ENCODE results near the gene DIPK1C.
"Not testable (repeated sequence)": the region's sequence is repeated elsewhere in the genome, so short reads cannot be mapped to it uniquely, and the experiment has no call there.

The DIPK1C gene

DNA sequence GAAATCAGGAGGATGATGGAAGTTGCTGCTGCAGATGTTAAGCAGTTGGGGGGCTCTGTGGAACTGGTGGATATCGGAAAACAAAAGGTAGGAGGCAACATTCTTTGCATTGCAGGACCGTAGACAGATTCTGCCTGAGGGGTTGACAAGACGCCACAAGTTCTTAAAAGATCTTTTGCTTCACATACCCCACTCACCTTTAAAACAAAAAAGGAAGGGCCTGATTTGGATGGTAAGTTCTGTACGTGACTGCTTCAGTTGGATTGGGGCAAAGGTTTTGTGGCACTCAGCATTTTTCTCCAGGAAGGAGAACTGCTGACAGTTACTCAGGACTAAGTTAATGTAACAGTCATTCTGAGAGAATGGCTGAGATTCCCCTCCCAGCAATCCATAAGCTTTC is 44.3 kb upstream of the DIPK1C start:
- Histone ChIP-seq H3K27me3 (ENCODE audit: insufficient read depth, low read depth) (no peaks in the 10 kb centered on the region), H3K4me3 (IDR thresholded peaks at IDR 0.05; ENCODE audit: insufficient read depth, low read depth, low read length) (no peak overlapping the region), H2AFZ (ENCODE audit: low read depth) (no peak overlapping the region), H3K4me2 (peak overlapping the region; percentile 70), H3K27ac (peak overlapping the region; percentile 78), H3K36me3 (ENCODE audit: insufficient read depth) (peaks cover 38% of the 10 kb centered on the region; the same call in 1 of the 2 replicates), H3K79me2 (ENCODE audit: insufficient read depth, low read depth) (peaks cover 89% of the 10 kb centered on the region), H4K20me1 (ENCODE audit: insufficient read depth) (no peaks in the 10 kb centered on the region), H3K9ac (peak overlapping the region; percentile 70), H3K4me1 (ENCODE audit: low read depth, poor library complexity, severe bottlenecking) (peaks cover 57% of the 10 kb centered on the region)
- TF ChIP-seq, protein P1, sequence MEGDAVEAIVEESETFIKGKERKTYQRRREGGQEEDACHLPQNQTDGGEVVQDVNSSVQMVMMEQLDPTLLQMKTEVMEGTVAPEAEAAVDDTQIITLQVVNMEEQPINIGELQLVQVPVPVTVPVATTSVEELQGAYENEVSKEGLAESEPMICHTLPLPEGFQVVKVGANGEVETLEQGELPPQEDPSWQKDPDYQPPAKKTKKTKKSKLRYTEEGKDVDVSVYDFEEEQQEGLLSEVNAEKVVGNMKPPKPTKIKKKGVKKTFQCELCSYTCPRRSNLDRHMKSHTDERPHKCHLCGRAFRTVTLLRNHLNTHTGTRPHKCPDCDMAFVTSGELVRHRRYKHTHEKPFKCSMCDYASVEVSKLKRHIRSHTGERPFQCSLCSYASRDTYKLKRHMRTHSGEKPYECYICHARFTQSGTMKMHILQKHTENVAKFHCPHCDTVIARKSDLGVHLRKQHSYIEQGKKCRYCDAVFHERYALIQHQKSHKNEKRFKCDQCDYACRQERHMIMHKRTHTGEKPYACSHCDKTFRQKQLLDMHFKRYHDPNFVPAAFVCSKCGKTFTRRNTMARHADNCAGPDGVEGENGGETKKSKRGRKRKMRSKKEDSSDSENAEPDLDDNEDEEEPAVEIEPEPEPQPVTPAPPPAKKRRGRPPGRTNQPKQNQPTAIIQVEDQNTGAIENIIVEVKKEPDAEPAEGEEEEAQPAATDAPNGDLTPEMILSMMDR (conservative IDR thresholded peaks at IDR 0.05; ENCODE audit: low read depth, low read length), result no peak

- Histone ChIP-seq H3K4me2 (peak overlapping the region; percentile 70), H3K79me2 (ENCODE audit: insufficient read depth, low read depth) (peaks cover 86% of the 10 kb centered on the region), H3K4me1 (ENCODE audit: low read depth, poor library complexity, severe bottlenecking) (peaks cover 56% of the 10 kb centered on the region), H3K27ac (peak overlapping the region; percentile 78), H3K9ac (peak overlapping the region; percentile 70), H3K36me3 (ENCODE audit: insufficient read depth) (peaks cover 34% of the 10 kb centered on the region; the same call in 1 of the 2 replicates)
- not testable (repeated sequence) for H3K27me3 ChIP-seq (ENCODE audit: insufficient read depth, low read depth); H4K20me1 ChIP-seq (ENCODE audit: insufficient read depth); H2AFZ ChIP-seq (ENCODE audit: low read depth); H3K4me3 ChIP-seq (IDR thresholded peaks at IDR 0.05; ENCODE audit: insufficient read depth, low read depth, low read length)
Measured at GRCh38 chr18:74500774-74501173, 43.7 kb upstream of the DIPK1C start.

GRCh38 chr18:74500372-74500771 is 43.3 kb upstream of the DIPK1C start:
- peak overlapping the region; percentile 70 for H3K4me2 ChIP-seq
- TF ChIP-seq, protein P1 (conservative IDR thresholded peaks at IDR 0.05; ENCODE audit: low read depth, low read length), result no peak
- peak overlapping the region; percentile 78 for H3K27ac ChIP-seq
- peak overlapping the region; percentile 70 for H3K9ac ChIP-seq
- no peak overlapping the region for H3K4me3 ChIP-seq (IDR thresholded peaks at IDR 0.05; ENCODE audit: insufficient read depth, low read depth, low read length)
- H2AFZ ChIP-seq (ENCODE audit: low read depth), result no peak overlapping the region
- H3K79me2 ChIP-seq (ENCODE audit: insufficient read depth, low read depth), result peaks cover 82% of the 10 kb centered on the region
- H4K20me1 ChIP-seq (ENCODE audit: insufficient read depth), result no peaks in the 10 kb centered on the region
- peaks cover 52% of the 10 kb centered on the region for H3K4me1 ChIP-seq (ENCODE audit: low read depth, poor library complexity, severe bottlenecking)
- H3K36me3 ChIP-seq (ENCODE audit: insufficient read depth), result peaks cover 31% of the 10 kb centered on the region; the same call in 1 of the 2 replicates
- H3K27me3 ChIP-seq (ENCODE audit: insufficient read depth, low read depth), result no peaks in the 10 kb centered on the region

- H3K27ac ChIP-seq, result peak overlapping the region; percentile 78
- peak overlapping the region; percentile 70 for H3K4me2 ChIP-seq
- H3K4me1 ChIP-seq (ENCODE audit: low read depth, poor library complexity, severe bottlenecking), result peaks cover 47% of the 10 kb centered on the region
- H3K79me2 ChIP-seq (ENCODE audit: insufficient read depth, low read depth), result peaks cover 74% of the 10 kb centered on the region
- peaks cover 28% of the 10 kb centered on the region; the same call in 1 of the 2 replicates for H3K36me3 ChIP-seq (ENCODE audit: insufficient read depth)
- H4K20me1 ChIP-seq (ENCODE audit: insufficient read depth), result no peaks in the 10 kb centered on the region
- peak overlapping the region; percentile 70 for H3K9ac ChIP-seq
- peak overlapping the region; percentile 18; the same call in 1 of the 2 replicates for H2AFZ ChIP-seq (ENCODE audit: low read depth)
- TF ChIP-seq, protein P1 (conservative IDR thresholded peaks at IDR 0.05; ENCODE audit: low read depth, low read length), result no peak
- H3K27me3 ChIP-seq (ENCODE audit: insufficient read depth, low read depth), result no peaks in the 10 kb centered on the region
- H3K4me3 ChIP-seq (IDR thresholded peaks at IDR 0.05; ENCODE audit: insufficient read depth, low read depth, low read length), result peak overlapping the region; percentile 7
Measured at GRCh38 chr18:74499633-74500032, 42.5 kb upstream of the DIPK1C start.
